K562 (cell line): ENCODE measurements around the gene POMGNT2.

Experiments
- CTCF ChIP-seq, 3 experiments: IDR thresholded peaks in 2 of 3; conservative IDR thresholded peaks in 1 of 3; 2 replicates each; pipeline ENCODE4 v1.5.1; 2011 to 2012; ENCODE audit warnings: low read length in 3 of 3, mild to moderate bottlenecking in 3 of 3, control low read depth in 2 of 3, improper control_type of control experiment in 1 of 3, inconsistent platforms in 1 of 3, low read depth in 1 of 3, mixed read lengths in 1 of 3, moderate library complexity in 1 of 3; ENCODE audit not compliant: insufficient read depth in 2 of 3
- ELF1 ChIP-seq: fragments of 200-800 bp; sonication (Bioruptor generic); IDR thresholded peaks from 2 replicates; pipeline ENCODE4 v1.6.1; 2016; ENCODE audit warnings: missing genetic modification characterization, missing compliant biosample characterization
- EP300 ChIP-seq: IDR thresholded peaks from 2 replicates; pipeline ENCODE4 v1.6.1; 2012; ENCODE audit warnings: low read length, improper control_type of control experiment
- FOXK1 ChIP-seq: sonication (generic); formaldehyde crosslinking; IDR thresholded peaks from 2 replicates; pipeline ENCODE4 v1.8.0; 2022; ENCODE audit warnings: missing genetic modification reagents, mild to moderate bottlenecking, borderline replicate concordance
- GATA2 ChIP-seq: sonication (generic); formaldehyde crosslinking; IDR thresholded peaks from 2 replicates; pipeline ENCODE4 v1.4.0; 2020; ENCODE audit warnings: mild to moderate bottlenecking, missing genetic modification reagents
- GATAD2A ChIP-seq: fragments of 450-650 bp; IDR thresholded peaks from 2 replicates; pipeline ENCODE4 v1.6.1; 2017
- HDGF ChIP-seq: fragments of 450-650 bp; IDR thresholded peaks from 2 replicates; pipeline ENCODE4 v1.6.1; 2016
- NFRKB ChIP-seq: fragments of 450-650 bp; IDR thresholded peaks from 2 replicates; pipeline ENCODE4 v1.6.1; 2016; ENCODE audit warnings: low read depth
- POLR2AphosphoS5 ChIP-seq: IDR thresholded peaks from 2 replicates; pipeline ENCODE4 v1.6.1; 2011; ENCODE audit warnings: mild to moderate bottlenecking, low read depth, low read length, moderate library complexity; ENCODE audit not compliant: control insufficient read depth, insufficient read depth
- TFE3 ChIP-seq: fragments of 450-650 bp; formaldehyde crosslinking; IDR thresholded peaks from 2 replicates; pipeline ENCODE4 v1.4.0; 2020; ENCODE audit warnings: mild to moderate bottlenecking, mixed read lengths
- ZMIZ1 ChIP-seq, 2 experiments: fragments of 150-350 bp in 1 of 2; IDR thresholded peaks; 2 replicates each; pipeline ENCODE4 v1.6.1; 2012 to 2016; ENCODE audit warnings: low read depth in 2 of 2, low read length in 2 of 2, mild to moderate bottlenecking in 1 of 2, moderate library complexity in 1 of 2
- ZNF184 ChIP-seq: sonication (generic); formaldehyde crosslinking; IDR thresholded peaks from 2 replicates; pipeline ENCODE4 v1.5.0; 2020; ENCODE audit warnings: missing genetic modification reagents
- ZNF561 ChIP-seq: fragments of 450-650 bp; formaldehyde crosslinking; conservative IDR thresholded peaks from 2 replicates; pipeline ENCODE4 v1.4.0; 2020; ENCODE audit warnings: mild to moderate bottlenecking, moderate library complexity

- TF ChIP-seq POLR2AphosphoS5 (no peak), EP300 (no peak), ZNF184 (CRISPR knock-in tag) (no peak), ZMIZ1 (IDR thresholded peaks at IDR 0.05; ENCODE audit: low read depth in 2 of 2, low read length in 2 of 2) (no peak), TFE3 (CRISPR knock-in tag) (no peak), GATAD2A (no peak), ELF1 (no peak), CTCF (IDR thresholded peaks at IDR 0.05 in 2 of 3, conservative IDR thresholded peaks at IDR 0.05 in 1 of 3; ENCODE audit: insufficient read depth in 2 of 3, low read depth in 1 of 3, low read length in 3 of 3) (no peak), HDGF (no peak), NFRKB (no peak), GATA2 (CRISPR knock-in tag) (no peak), ZNF561 (CRISPR knock-in tag) (no peak), FOXK1 (CRISPR knock-in tag) (no peak)
Measured at GRCh38 chr3:43063114-43063513, 42.8 kb downstream of the POMGNT2 start.
